AG04449 (cell line): ENCODE results near the gene N4BP2L1.

ENCODE experiments used
- CTCF ChIA-PET: fragments of 350-600 bp; formaldehyde crosslinking; extraction: SDS; loops from one replicate; lab custom pipeline; 2021; ENCODE audit warnings: antibody characterized with exemption; lab: Yijun Ruan, JAX
- POLR2A ChIA-PET: fragments of 400-600, 350-600 bp; formaldehyde crosslinking; extraction: SDS; loops from one replicate; lab custom pipeline; 2020; ENCODE audit warnings: antibody characterized with exemption, inconsistent platforms; lab: Yijun Ruan, JAX
- DNase-seq: peaks from one replicate; pipeline ENCODE4 v3.0.0-alpha.2; 2010; ENCODE audit warnings: low read depth, low spot score
- H3K4me3 ChIP-seq: 2 replicates; pipeline ENCODE4 v1.5.1; 2011; ENCODE audit warnings: low read depth, mild to moderate bottlenecking, control low read depth, low read length
- CTCF ChIP-seq: IDR thresholded peaks from one replicate; pipeline ENCODE4 v1.5.1; 2011; ENCODE audit warnings: mild to moderate bottlenecking, moderate library complexity, low read length, control low read depth, inconsistent platforms; ENCODE audit not compliant: insufficient read depth; ENCODE audit errors: missing control alignments

The N4BP2L1 gene

GRCh38 chr13:32419862-32420261, 8.1 kb downstream of the N4BP2L1 start:
- POLR2A ChIA-PET = no interaction called here
- no peak for DNase-seq
- H3K4me3 ChIP-seq = no peak overlapping the region
- CTCF ChIA-PET = no interaction called here
- TF ChIP-seq CTCF = no peak

- ChIA-PET POLR2A (no interaction called here), CTCF (no interaction called here)
- TF ChIP-seq CTCF = no peak
- DNase-seq = no peak
- no peak overlapping the region for H3K4me3 ChIP-seq
Observed at GRCh38 chr13:32417995-32418394, 9.9 kb downstream of the N4BP2L1 start.

GRCh38 chr13:32415019-32415418, 12.9 kb downstream of the N4BP2L1 start:
- H3K4me3 ChIP-seq = no peak overlapping the region
- no peak for DNase-seq
- peak; percentile 34 for TF ChIP-seq CTCF
- ChIA-PET CTCF (interaction anchor here (0.8 to 1.0 kb wide), 3 partner anchors 10 to 13 kb away, joined by 3 to 4 read pairs (median 3); partner anchors contain the start of gene N4BP2L1), POLR2A (no interaction called here)

GRCh38 chr13:32414580-32414979, 13.3 kb downstream of the N4BP2L1 start:
- ChIA-PET CTCF (interaction anchor here (0.8 to 1.0 kb wide), 3 partner anchors 10 to 14 kb away, joined by 3 to 4 read pairs (median 3); partner anchors contain the start of gene N4BP2L1), POLR2A (no interaction called here)
- DNase-seq = no peak
- H3K4me3 ChIP-seq = no peak overlapping the region
- TF ChIP-seq CTCF = no peak

DNA sequence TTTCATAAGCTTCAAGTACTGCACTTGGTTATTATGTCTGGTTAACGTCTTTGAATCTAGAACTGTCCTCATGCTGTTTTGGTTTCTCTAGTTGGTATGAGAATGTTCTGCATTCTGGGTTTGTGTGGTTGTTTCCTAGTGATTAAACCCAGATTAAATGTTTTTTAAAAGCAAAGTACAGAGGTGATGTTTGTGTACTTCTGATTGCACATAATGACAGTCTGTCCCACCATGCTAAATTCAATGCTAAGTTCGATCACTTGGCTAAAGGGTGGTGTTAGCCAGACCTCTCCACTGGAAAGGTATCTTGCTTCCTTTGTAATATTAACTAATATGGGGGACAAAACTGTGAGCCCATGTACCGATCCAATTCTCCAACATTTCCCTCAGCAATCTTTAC, 14.6 kb downstream of the N4BP2L1 start:
- H3K4me3 ChIP-seq = no peak overlapping the region
- TF ChIP-seq CTCF = no peak
- DNase-seq = no peak
- CTCF ChIA-PET = no interaction called here
- POLR2A ChIA-PET = no interaction called here

- no peak for TF ChIP-seq CTCF
- no peak for DNase-seq
- ChIA-PET POLR2A (no interaction called here), CTCF (interaction anchor here (1.6 to 1.7 kb wide), 2 partner anchors 29 to 32 kb away, joined by 4 read pairs; no protein-coding TSS in a partner anchor)
- H3K4me3 ChIP-seq = no peak overlapping the region
Observed at GRCh38 chr13:32409561-32410421, 18.1 kb downstream of the N4BP2L1 start.
